ENCODE measurements around the gene RASGRF1.

RASGRF1 gene

GRCh38 chr15:79009379-79009778 lies 81.2 kb downstream of the RASGRF1 start:
- no peak for TF ChIP-seq CTCF (IDR thresholded peaks at IDR 0.05; ENCODE audit: low read depth, low read length)
- no peak overlapping the region for H3K4me3 ChIP-seq (ENCODE audit: low read depth, low read length)

GRCh38 chr15:79008659-79009058 lies 81.9 kb downstream of the RASGRF1 start:
- no peak for TF ChIP-seq CTCF (IDR thresholded peaks at IDR 0.05; ENCODE audit: low read depth, low read length)
- no peak overlapping the region for H3K4me3 ChIP-seq (ENCODE audit: low read depth, low read length)

DNA sequence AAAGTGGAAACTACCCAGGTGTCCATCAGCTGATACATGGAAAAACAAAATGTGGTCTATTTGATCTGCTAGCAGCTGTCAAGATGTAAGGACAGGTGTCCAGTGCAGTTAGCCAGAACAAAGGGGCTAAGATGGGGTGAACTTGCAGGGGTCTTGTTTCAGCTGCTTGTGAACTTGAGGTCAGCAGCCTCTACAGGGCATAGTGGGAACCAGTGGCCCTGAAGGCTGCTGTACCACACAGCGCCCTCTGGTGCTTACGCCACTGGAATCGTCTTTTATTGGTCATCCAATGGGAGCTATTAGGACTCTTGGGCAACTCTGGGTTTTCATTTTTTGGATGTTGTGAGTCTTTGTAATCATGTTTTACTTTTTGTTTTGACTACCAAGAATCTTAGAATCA lies 83.5 kb downstream of the RASGRF1 start:
- TF ChIP-seq CTCF (IDR thresholded peaks at IDR 0.05; ENCODE audit: low read depth, low read length): no peak
- no peak overlapping the region for H3K4me3 ChIP-seq (ENCODE audit: low read depth, low read length)

DNA sequence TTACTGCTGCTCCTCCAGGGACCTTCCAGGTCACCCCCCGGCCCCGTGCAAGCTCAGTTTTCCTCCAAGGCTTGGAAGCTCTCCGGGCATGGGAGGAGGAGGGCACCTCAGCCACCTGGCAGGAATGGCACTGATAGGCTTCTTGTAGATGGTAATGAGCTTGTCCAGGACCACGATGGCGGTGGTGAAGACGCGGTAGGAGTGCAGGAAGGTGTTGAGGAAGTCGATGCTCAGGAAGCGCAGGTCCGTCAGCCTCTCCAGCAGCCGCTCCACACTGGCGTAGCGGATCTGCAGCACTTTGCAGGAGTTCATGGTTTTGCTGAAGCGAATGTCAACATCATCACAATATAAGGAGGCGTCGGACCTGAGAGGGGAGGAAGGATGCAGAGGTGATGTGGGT lies 84.5 kb downstream of the RASGRF1 start:
- H3K4me3 ChIP-seq (ENCODE audit: low read depth, low read length): no peak overlapping the region
- no peak for TF ChIP-seq CTCF (IDR thresholded peaks at IDR 0.05; ENCODE audit: low read depth, low read length)

GRCh38 chr15:79004336-79004735 lies 86.2 kb downstream of the RASGRF1 start:
- no peak overlapping the region for H3K4me3 ChIP-seq (ENCODE audit: low read depth, low read length)
- TF ChIP-seq CTCF (IDR thresholded peaks at IDR 0.05; ENCODE audit: low read depth, low read length): no peak

GRCh38 chr15:79003896-79004295 lies 86.7 kb downstream of the RASGRF1 start:
- H3K4me3 ChIP-seq (ENCODE audit: low read depth, low read length): no peak overlapping the region
- no peak for TF ChIP-seq CTCF (IDR thresholded peaks at IDR 0.05; ENCODE audit: low read depth, low read length)

GRCh38 chr15:79003301-79003700 lies 87.3 kb downstream of the RASGRF1 start:
- TF ChIP-seq CTCF (IDR thresholded peaks at IDR 0.05; ENCODE audit: low read depth, low read length): no peak
- no peak overlapping the region for H3K4me3 ChIP-seq (ENCODE audit: low read depth, low read length)

Data from WI38 (cell line).